ENCODE measurements around the gene C1QTNF5. TPM values are rescaled to one million over a fixed set of nuclear protein-coding genes. Genes with fewer than 3 reads are reported as not detected.

Gene C1QTNF5
- total RNA-seq, 1 experiment from 2014 or later: 1.9 TPM

DNA sequence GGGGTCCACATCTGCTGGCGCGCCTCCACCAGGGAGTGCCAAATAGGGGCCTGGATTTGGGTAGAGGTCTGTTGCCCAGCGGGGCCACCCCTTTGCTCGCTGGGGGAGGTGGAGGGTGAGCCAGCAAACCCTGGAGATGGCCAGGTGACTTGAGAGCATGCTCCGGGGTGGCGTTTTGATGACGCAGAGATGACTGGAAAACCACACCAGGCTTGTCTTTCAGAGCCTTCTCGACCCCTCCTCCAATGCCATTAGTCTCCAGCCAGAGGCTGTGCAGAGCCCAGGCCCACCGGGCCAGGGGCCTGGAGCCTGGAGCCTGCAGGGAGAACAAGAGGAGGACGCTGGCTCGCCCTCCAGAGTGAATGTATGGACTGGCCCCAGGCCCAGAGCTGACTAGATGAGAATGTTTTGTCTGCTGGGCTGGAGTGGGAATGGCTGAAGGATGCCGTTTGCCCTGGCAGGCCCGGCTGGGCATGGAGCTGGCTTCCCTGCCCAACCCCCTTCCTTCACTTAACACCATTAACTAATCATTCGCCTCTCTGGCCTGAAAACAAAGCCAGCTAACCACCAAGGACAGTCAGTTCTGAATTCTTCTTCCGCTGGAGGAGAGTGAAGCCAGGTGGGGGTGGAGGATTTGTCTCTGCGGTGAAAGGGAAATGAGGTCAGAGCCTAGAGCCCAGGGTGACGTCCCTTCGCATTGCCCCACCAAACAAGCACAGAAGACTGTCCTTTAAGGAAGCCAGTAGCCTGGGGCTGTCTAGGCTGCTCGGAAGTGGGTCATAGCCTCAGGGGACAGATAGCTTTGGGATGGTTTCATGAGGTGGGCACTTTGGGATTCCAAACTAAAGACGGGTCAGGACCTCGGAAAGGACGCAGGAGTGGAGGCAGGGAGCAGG, 22.2 kb downstream of the C1QTNF5 start:
- peak; percentile 80 for DNase-seq (ENCODE audit: low read depth)

DNA sequence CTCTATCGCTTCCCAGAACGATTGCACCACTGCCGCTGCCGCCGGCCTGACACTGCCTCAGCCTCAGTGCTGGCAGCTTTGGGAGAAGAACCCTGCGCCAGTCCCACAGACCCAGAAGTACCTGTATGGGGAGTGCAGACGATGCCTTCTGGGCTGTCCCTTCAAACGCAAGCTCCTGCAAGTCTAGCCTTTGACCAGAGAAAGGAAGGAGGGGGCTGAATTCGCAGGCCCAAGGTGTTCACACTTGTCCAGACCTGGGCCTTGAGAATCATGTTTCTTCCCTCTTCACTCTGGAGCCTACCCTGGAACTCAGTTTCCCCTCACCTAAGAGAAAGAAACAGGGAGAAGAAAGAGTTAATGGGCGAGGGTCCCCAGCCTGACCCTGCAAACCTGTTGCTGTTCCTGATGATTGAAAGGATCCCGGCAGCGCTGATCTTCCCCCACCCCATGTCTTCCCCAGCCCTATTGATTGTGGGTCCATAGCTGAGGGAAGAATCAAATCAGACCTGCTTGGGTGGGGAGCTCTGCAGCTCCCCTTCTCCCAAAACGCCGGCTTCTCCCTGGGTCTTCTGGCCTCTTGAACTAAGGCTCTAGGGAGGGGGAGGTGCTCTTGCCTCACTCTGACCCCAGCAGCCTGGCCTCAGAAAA, 23.0 kb downstream of the C1QTNF5 start:
- no peak for DNase-seq (ENCODE audit: low read depth)

DNA sequence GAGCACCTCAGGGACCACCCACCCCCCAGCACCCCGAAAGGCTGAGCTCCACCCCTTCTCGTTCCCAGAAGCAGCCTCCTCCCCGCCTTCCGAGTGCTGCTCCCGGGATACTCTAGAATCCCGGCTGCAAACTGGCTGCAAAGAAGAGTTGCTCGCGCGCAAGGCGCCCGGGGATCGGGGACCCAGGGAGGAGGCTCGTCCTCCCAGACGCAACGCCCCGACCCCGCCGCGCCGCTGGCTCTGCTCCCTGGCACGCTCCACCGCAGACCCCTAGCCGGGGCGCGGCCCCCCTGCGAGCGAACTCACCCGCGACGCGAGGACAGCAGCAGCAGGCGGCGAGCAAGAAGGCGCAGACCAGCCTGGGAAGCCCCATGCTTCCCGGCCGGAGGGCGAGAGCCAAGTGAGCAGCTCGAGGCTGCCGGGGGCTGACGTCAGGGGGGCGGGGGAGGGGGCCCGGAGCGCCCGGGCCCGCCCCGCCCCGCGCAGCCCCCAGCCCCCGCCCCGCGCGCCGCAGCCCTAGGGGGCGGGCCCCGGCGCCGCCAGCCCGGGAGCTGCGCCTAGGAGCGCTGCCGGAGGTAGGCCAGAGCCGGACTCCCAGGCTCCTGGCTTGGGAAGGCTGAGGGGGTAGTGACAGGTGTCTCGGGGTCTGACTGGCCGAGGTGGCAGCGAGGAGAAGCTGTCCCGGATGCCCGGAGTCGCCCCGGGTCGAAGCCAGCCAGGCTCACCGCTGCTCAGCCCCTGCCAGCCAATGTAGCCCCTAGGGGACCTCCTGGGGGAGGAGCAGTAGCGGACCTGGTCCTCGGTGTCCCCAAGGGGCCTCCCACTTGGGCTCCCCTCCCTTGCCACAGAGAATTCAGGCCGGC, 23.7 kb downstream of the C1QTNF5 start, which contains the start of gene MCAM:
Gene MCAM, minus strand, starts transcription at position 402 of the 863 bp plus-strand sequence. Its CDS starts 29 bp downstream, at position 373.
- peak; percentile 57 for DNase-seq (ENCODE audit: low read depth)

DNA sequence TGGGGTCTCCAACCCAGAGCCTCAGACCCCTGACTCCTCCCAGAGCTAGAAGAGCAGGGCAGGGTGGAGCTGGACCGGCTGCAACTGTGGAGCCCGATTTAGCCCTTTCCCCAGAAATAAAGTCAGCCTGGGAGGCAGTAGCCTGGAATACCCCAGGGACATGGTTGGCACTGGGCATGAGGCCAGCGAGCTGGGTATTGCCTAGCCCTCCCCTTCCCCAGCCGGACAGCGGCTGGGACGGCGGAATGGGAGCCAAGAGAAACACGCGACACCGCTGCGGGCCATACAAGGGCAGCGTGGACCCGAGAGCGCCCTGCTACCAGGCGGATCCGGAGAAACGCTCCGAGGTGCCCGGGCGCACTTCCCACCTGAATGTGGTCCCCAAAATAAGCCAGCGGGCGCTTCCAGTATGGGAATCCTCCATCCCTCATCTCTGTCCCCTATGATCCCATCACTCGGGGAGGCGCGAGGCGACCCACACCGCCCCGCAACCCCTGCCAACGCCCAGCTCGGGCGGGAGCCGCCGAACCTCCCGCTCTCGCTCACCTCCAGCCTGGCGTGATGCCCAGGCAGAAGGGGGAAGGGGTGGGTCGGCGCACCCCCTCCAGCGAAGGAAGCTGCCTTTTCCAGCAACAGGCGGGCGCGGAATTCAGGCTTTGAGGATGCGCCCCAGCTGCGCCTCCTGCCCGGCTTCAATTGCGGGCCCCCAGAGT, 24.5 kb downstream of the C1QTNF5 start:
- DNase-seq (ENCODE audit: low read depth): peak; percentile 54

DNA sequence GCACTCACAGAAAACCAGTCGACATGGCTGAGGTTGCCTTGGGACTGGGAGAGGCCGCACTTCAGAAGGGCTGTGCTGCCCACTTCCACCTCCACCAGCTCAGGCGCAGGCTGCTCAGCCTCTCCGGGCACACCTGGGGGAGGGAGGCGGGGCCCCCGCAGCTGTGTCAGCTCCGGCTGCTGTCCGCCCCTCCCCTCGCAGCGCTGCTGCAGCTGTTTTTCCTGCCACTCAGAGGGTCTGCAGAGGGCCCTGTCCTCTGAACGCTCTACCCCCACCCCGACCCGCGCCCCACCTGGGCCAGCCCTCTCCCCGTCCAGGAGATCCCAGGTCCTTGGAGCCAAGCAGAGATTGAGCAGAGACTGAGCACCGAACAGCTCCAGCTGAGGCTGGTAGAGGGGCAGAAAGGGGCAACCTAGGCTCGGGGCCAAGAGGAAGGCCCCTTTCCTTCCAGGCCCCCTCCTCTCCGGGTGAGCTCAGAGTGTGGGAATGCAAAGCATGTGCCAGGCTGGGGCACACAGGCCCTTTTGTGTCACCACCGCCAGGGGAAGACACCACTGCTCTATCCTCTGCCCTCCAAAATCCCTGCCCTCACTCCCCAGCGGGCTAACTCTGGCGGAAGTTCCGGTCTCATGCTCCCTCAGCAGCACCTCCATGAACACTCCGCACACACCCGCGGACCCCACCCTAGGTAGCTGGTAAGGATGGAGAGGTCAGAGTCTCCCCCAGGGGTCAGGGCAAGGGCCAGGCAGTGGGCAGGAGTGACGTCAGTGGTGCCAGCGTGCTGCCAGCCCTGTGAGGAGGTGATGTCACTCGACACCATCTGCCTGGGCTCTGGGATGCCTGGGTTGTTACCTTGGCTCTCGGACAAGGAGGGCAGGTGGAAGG, 25.3 kb downstream of the C1QTNF5 start:
- DNase-seq (ENCODE audit: low read depth): peak; percentile 39

DNA sequence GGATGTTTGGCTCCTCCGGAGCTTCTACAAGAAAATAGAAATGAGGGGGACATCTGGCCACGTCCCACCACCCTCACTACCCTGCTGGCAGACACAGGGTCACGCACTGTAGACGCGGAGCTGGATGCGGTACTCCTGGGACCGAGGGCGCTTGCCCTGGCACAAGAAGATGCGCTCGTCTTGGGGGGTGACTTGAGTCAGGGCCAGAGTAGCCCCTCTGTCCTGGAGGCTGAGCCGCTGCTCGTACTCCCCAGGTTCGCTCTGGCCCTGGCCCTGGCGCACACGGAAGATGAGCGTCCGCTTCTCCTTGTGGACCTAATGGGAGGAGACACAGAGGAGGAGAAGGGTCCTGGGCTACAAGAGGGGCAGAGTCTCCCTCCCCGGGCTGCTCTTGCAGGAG, 26.0 kb downstream of the C1QTNF5 start:
- DNase-seq (ENCODE audit: low read depth): no peak

DNA sequence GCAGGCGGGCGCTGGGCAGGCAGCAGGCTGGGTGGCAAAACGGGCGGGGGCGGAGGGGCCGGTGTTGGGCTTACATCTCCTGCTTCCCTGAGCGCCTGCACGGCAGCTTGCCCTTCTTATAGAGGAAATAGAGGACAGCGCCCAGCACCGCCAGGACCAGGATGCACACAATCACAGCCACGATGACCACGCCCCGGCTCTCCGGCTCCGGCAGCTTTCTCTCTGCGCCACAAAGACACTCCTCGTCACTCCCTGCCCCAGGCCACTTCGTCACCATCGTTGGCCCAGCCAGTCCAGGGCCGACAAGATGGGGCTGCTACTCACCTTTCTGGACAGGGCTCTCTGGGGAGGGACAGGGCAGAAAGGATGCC, 30.0 kb downstream of the C1QTNF5 start:
- no peak for DNase-seq (ENCODE audit: low read depth)

DNA sequence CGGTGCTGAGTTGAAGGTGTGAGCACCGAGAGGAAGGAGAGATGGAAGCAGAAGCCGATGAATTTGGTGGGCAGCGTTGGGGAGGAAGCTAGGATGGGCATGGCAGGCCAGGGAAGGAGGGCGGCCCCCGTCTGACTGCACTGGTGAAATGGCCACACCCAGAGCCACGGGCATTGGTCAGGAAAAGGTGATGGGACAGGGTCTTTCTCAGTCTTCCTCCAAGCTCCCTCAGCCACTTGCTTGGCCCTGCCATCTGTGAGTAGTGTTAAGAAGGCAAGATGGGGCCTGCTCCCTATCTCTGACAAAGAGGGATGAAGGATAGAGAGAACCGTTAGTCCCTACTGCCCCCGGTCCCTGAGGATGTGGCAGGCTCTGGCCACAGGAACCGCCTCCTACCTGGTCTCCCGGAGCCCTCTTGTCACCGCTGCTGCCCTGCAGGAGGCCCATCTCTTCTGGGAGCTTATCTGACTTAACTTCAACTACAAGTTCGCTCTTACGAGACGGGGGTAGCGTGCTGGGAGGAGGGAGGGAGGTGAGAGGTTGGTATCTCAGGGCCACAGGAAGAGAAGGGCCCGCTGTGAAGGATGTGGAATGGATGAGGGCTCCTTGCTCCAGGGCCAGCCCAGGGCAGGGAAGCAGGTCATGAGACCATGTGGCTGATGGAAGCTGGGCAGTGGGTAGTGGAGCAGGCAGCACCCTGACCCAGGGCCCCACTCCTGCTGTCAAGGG, 30.6 kb downstream of the C1QTNF5 start:
- no peak for DNase-seq (ENCODE audit: low read depth)

DNA sequence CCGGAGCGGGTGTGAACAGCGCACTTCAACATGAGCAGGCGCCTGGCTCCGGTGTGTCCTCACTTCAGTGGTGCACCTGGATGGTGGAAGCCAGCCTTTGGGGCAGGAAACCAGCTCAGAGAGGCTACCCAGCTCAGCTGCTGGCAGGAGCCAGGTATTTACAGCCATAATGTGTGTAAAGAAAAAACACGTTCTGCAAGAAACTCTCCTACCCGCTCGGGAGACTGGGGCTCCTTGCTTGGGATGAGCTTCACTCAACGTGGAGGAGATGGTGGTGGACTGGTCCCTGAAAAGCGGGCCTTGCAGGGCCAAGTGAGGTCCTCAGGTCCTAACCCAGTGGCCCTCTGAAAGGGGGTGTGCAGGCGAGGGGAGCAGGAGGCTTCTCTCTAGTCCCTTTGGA, 31.3 kb downstream of the C1QTNF5 start:
- DNase-seq (ENCODE audit: low read depth): no peak

DNA sequence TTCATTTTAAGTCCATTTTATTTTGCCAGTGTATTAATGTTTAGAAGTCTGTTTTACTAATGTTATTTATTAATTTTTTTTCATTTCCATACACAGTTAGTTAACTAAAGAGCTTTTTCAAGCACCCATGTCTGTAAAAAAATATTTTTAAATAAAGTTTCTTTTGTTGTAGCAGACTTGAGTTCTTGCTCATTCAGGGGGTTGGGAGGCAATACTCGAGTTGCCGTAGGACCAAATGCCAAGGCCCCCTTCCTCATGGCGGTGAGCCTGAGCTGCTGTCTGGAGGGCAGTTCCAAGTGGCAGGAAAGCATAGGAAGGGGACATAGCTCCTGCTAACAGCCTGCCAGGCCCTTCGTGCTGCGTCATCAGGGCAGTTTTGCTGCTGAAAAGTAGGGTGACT, 32.7 kb downstream of the C1QTNF5 start:
- no peak for DNase-seq (ENCODE audit: low read depth)

DNA sequence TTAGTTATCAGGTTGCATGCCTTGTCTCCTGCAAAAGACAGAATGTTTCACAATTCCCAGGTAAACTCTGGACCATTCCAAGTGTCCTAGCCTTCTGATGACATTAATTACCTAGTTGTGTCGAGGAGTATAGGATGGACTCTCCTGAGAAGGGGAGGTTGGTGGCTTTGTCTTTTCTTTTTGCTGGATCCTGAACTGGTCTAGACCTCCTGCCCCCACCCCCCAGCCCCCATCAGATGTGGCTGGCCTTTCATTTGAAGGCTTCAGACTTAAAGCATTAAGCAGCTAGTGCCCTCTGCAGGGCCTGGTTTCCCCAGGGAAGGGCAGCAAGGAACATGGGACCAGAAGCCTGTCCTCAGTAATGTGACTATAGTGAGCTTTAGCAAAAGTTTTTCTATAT, 33.5 kb downstream of the C1QTNF5 start:
- no peak for DNase-seq (ENCODE audit: low read depth)

DNA sequence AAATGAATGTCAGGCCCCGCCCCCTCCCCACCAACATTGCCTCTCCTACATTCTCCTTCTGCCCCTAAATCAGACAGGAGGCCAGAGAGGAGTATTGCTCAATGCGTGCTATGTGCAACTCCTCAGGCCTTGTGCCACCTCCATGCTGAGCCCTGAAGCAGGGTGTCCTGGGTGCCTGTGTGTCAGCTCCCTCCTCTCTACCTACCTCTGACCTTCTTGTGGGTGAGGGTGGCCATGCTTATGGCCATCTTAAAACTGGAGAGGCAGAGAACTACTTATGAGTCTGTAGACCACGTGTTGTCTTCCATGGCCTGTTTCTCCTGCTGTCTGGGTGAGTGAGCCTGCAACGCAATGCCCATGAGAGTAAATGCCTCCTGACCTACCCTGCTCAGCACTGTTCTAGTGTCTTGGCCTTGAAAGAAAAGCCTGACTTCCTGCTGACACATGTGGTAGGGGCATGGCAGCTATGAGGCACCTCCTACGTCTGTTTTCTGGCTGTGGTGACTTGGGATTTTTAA, 34.3 kb downstream of the C1QTNF5 start:
- DNase-seq (ENCODE audit: low read depth): no peak

DNA sequence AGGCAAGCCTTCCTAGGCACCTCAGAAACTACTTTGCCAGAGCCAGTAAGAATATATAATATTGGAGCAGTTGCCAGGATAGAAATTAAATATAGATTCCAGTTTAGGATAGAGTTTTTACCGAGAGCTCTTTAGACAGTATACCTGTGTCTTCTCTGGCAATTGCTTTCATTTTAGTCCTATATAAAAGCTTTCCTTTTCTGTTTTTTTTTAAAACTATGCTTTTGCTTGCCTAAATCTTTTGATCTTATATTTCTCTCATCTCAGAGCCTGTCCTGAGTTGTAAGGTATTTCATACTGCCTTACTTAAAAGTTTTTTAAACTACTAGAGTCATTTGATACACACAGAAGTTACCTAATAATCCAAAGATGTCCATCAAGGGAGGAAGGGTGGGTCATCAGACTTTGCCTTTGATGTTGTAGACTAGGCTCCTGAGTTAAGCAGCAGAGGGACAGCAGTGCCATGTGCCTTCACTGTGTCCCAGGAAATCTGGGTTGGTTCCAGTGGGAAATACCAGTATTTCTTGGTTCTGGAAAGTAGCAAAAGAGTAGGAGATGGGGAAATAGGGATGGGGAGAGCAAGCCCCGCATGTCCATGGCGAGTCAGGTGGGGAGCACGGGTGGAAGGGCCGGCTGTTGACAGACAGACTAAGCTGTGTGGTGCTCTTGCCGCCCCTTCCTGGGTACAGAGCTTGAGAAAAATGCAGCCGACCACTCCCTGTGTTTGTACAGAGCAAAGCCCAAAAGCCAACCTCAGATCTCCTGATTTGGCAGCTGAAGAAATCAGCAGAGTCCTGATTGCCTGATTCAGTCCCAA, 34.9 kb downstream of the C1QTNF5 start:
- no peak for DNase-seq (ENCODE audit: low read depth)

DNA sequence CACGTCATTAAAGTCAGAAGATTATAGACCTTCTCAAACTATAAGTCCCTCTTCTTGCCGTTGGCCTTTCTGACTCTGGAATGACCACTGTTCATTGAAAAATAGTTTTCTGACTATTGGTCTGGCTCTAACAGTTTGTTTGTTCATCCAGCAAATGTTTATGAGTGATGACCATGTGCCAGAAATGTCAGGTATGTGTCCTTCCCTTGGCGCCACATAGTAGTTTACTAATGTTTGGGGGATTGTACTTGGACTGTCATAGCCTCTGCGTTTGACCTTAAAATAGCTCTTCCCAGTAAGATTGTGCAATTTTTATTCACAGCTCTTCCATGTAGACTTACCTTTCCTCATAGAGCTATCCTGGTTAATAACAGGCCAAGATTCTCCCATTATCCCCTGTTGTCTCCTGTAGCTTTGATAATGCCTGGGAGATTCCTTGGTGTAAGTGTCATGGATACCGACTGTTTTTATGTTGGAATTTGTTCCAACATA, 37.4 kb downstream of the C1QTNF5 start:
- DNase-seq (ENCODE audit: low read depth): no peak

DNA sequence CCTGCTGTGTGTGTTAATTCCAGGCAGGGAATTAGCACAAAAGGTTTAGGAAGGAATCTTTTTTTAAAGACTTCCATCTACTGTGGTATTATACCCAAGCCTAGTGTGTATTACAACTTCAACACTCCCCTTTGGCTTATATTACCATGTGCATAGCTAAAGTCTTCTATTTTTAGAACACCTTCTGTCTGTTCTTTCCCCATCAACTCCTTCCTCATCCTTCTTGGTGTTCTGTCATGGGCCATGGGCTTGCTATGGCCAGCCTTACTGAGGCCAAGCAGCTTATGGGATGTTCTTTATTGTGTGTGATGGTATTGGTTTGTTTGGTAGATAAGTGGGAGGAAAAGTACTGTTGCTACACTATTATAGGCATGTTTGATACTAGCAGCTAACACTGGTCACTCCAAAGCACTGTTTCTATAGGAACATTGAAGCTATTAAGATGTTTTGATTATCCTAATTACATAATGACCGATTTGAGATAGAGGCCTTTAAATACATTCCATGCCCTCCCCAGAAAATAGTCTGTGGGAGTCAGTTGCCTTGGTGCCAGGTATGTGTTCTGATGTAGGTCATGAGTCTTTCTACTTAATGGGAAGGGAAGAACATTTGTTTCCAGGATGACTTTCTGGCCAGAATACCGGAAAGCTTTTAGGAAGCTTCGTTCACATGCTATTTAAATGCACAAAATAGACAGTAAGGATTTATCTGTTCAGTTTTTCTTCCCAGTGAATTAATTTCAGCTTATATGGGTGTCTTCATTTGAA, 40.3 kb downstream of the C1QTNF5 start:
- DNase-seq (ENCODE audit: low read depth): no peak

DNA sequence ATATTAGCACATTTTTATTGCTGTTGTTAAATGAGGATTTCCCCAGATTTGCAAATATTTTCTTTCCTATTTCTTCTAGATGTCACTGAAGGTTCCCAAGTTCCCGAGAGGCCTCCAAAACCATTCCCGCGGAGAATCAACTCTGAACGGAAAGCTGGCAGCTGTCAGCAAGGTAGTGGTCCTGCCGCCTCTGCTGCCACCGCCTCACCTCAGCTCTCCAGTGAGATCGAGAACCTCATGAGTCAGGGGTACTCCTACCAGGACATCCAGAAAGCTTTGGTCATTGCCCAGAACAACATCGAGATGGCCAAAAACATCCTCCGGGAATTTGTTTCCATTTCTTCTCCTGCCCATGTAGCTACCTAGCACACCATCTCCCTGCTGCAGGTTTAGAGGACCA, 41.3 kb downstream of the C1QTNF5 start:
- no peak for DNase-seq (ENCODE audit: low read depth)

DNA sequence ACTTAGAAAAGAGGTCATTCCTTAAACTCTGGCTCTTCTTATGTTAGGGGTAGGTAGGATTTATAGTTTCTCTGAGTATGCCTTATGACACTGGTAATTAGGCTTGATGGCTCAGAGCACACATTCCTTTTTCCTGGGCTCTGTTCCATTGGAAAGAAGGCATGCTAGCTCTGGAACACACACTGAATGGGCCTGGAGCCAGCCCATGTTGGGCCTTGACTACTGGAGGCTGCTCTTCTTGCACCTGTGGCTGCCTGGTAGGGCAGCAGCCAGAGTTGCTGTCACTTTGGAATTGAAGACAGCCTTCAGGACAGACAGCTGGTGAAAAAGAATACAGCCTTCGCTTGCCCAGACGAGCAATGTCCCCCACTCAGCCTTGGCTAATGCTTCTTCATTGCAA, 42.0 kb downstream of the C1QTNF5 start:
- DNase-seq (ENCODE audit: low read depth): no peak

DNA sequence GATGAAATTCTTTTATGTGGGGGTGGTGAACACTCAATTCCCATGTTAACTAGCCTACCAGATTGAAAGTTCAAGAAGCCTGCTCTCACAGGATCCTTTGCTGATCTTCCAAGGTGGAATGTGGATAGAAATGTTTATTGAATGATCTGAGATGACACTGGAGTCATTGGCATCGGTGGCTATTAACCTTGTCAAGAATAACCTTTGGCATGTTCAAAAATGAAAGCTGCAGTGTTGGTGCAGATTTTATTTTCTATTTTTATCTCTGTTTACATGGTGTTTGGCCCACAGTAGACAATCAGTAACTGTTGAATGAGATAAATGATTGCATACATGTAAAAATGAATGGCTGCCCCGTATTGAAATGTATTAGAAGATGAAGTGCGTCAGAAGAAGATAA, 42.7 kb downstream of the C1QTNF5 start:
- no peak for DNase-seq (ENCODE audit: low read depth)

Measured in Daoy (cell line).